HEK293T (cell line): Measurements from ENCODE around the gene GRIK1.

Experiments
- ELF4 ChIP-seq: fragments of 450-650 bp; IDR thresholded peaks from 2 replicates; pipeline ENCODE4 v1.6.1; 2017; ENCODE audit warnings: antibody characterized with exemption
- FOXA1 ChIP-seq: fragments of 450-650 bp; IDR thresholded peaks from 2 replicates; pipeline ENCODE4 v1.6.1; 2016; ENCODE audit warnings: mild to moderate bottlenecking
- FOXK2 ChIP-seq: fragments of 450-650 bp; IDR thresholded peaks from 2 replicates; pipeline ENCODE4 v1.6.1; 2016; ENCODE audit warnings: mild to moderate bottlenecking
- HDGF ChIP-seq: fragments of 450-650 bp; IDR thresholded peaks from 2 replicates; pipeline ENCODE4 v1.6.1; 2017; ENCODE audit warnings: antibody characterized with exemption, borderline replicate concordance

- TF ChIP-seq HDGF (no peak), ELF4 (no peak), FOXK2 (no peak), FOXA1 (no peak)
Measured at GRCh38 chr21:29642551-29643245, 297.1 kb downstream of the GRIK1 start.
